ENCODE data around the gene IFRD2. TPM values are rescaled to one million over a fixed set of nuclear protein-coding genes. Genes with fewer than 3 reads are reported as not detected.

The IFRD2 gene
- total and polyA plus RNA-seq, 9 of the 15 experiments (the other 6 are each of a cell fraction or from before 2014, with no cell fraction given) = 30.5 to 115 (median 52.8) TPM

DNA sequence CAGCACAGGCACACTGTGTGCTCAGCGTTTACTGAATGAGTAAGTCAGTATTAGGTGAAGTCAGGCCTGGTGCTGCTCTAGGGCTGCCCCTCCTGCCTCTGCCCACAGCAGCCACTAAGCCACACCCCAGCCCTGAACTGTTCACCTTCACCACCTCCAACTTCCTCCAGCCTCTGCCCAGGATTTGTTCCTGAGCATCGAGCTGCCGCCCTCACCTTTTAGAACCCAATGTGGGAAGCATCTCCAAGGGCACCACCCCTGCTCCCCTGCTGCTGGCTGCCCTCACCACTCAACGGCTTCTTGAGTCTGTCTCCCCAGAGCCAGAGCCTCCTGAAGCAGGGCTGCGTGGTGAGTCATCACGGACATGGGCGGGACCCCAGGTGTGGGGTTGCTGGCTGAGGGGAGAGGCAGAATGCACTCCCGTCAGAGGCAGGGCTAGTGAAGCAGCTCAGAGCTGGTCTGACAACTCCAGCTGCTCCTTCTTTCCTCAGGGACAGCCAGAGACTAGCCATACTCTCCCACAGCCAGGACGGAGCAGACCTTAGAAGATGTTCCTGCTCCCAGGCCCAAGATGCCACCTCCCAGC is 24.5 kb upstream of the IFRD2 start (continued):
- TF ChIP-seq ARID1B (IDR thresholded peaks at IDR 0.05) (peak; percentile 44), PHB (CRISPR knock-in tag; IDR thresholded peaks at IDR 0.05) (no peak), ZNF239 (CRISPR knock-in tag; IDR thresholded peaks at IDR 0.05) (no peak), ZNF707 (CRISPR knock-in tag; conservative IDR thresholded peaks at IDR 0.05) (no peak), U2AF2 (optimal IDR thresholded peaks at IDR 0.05; ENCODE audit: low read depth, low read length) (no peak), MYNN (IDR thresholded peaks at IDR 0.05) (0 out of 2 replicates have a peak, but pooled peaks have one; percentile 22), MYNN (CRISPR knock-in tag; IDR thresholded peaks at IDR 0.05) (no peak), ILK (tag; IDR thresholded peaks at IDR 0.05; ENCODE audit: borderline replicate concordance, low read depth) (no peak), SNIP1 (IDR thresholded peaks at IDR 0.05; ENCODE audit: low read depth) (no peak), CHD4 (IDR thresholded peaks at IDR 0.05; ENCODE audit: insufficient read depth, insufficient replicate concordance, low read depth, low read length, poor library complexity, severe bottlenecking) (no peak), ILF3 (IDR thresholded peaks at IDR 0.05; ENCODE audit: borderline replicate concordance) (no peak), SP1 (CRISPR knock-in tag; IDR thresholded peaks at IDR 0.05) (0 out of 2 replicates have a peak, but pooled peaks have one; percentile 37), MECOM (CRISPR knock-in tag; IDR thresholded peaks at IDR 0.05) (no peak), NFIC (IDR thresholded peaks at IDR 0.05) (no peak), MAFF (IDR thresholded peaks at IDR 0.05; ENCODE audit: low read length) (no peak), ZBTB7A (IDR thresholded peaks at IDR 0.05; ENCODE audit: borderline replicate concordance, control insufficient read depth, low read depth, low read length) (peak; percentile 50; the same call in 1 of the 2 replicates), BDP1 (IDR thresholded peaks at IDR 0.05; ENCODE audit: insufficient read depth, insufficient read length) (no peak)
- TF ChIP-seq, protein P1, sequence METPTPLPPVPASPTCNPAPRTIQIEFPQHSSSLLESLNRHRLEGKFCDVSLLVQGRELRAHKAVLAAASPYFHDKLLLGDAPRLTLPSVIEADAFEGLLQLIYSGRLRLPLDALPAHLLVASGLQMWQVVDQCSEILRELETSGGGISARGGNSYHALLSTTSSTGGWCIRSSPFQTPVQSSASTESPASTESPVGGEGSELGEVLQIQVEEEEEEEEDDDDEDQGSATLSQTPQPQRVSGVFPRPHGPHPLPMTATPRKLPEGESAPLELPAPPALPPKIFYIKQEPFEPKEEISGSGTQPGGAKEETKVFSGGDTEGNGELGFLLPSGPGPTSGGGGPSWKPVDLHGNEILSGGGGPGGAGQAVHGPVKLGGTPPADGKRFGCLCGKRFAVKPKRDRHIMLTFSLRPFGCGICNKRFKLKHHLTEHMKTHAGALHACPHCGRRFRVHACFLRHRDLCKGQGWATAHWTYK (CRISPR knock-in tag; IDR thresholded peaks at IDR 0.05) = no peak
- TF ChIP-seq, protein P2, sequence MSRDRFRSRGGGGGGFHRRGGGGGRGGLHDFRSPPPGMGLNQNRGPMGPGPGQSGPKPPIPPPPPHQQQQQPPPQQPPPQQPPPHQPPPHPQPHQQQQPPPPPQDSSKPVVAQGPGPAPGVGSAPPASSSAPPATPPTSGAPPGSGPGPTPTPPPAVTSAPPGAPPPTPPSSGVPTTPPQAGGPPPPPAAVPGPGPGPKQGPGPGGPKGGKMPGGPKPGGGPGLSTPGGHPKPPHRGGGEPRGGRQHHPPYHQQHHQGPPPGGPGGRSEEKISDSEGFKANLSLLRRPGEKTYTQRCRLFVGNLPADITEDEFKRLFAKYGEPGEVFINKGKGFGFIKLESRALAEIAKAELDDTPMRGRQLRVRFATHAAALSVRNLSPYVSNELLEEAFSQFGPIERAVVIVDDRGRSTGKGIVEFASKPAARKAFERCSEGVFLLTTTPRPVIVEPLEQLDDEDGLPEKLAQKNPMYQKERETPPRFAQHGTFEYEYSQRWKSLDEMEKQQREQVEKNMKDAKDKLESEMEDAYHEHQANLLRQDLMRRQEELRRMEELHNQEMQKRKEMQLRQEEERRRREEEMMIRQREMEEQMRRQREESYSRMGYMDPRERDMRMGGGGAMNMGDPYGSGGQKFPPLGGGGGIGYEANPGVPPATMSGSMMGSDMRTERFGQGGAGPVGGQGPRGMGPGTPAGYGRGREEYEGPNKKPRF (IDR thresholded peaks at IDR 0.05; ENCODE audit: low read depth, low read length) = no peak
- TF ChIP-seq, protein P3, sequence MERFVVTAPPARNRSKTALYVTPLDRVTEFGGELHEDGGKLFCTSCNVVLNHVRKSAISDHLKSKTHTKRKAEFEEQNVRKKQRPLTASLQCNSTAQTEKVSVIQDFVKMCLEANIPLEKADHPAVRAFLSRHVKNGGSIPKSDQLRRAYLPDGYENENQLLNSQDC (CRISPR knock-in tag; IDR thresholded peaks at IDR 0.05) = no peak
- TF ChIP-seq, protein P4, sequence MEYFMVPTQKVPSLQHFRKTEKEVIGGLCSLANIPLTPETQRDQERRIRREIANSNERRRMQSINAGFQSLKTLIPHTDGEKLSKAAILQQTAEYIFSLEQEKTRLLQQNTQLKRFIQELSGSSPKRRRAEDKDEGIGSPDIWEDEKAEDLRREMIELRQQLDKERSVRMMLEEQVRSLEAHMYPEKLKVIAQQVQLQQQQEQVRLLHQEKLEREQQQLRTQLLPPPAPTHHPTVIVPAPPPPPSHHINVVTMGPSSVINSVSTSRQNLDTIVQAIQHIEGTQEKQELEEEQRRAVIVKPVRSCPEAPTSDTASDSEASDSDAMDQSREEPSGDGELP (CRISPR knock-in tag; IDR thresholded peaks at IDR 0.05; ENCODE audit: borderline replicate concordance) = peak; percentile 67; the same call in 1 of the 2 replicates
- TF ChIP-seq, protein P5, sequence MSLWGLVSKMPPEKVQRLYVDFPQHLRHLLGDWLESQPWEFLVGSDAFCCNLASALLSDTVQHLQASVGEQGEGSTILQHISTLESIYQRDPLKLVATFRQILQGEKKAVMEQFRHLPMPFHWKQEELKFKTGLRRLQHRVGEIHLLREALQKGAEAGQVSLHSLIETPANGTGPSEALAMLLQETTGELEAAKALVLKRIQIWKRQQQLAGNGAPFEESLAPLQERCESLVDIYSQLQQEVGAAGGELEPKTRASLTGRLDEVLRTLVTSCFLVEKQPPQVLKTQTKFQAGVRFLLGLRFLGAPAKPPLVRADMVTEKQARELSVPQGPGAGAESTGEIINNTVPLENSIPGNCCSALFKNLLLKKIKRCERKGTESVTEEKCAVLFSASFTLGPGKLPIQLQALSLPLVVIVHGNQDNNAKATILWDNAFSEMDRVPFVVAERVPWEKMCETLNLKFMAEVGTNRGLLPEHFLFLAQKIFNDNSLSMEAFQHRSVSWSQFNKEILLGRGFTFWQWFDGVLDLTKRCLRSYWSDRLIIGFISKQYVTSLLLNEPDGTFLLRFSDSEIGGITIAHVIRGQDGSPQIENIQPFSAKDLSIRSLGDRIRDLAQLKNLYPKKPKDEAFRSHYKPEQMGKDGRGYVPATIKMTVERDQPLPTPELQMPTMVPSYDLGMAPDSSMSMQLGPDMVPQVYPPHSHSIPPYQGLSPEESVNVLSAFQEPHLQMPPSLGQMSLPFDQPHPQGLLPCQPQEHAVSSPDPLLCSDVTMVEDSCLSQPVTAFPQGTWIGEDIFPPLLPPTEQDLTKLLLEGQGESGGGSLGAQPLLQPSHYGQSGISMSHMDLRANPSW (CRISPR knock-in tag; IDR thresholded peaks at IDR 0.05) = no peak
